ENCODE data around the gene CRYBG2. TPM values are rescaled to one million over a fixed set of nuclear protein-coding genes. Genes with fewer than 3 reads are reported as not detected.

CRYBG2 gene
- total and polyA plus RNA-seq, 2 of the 13 experiments (the other 11 are each of a cell fraction or from before 2014, with no cell fraction given) = 1.3 to 2.9 TPM

DNA sequence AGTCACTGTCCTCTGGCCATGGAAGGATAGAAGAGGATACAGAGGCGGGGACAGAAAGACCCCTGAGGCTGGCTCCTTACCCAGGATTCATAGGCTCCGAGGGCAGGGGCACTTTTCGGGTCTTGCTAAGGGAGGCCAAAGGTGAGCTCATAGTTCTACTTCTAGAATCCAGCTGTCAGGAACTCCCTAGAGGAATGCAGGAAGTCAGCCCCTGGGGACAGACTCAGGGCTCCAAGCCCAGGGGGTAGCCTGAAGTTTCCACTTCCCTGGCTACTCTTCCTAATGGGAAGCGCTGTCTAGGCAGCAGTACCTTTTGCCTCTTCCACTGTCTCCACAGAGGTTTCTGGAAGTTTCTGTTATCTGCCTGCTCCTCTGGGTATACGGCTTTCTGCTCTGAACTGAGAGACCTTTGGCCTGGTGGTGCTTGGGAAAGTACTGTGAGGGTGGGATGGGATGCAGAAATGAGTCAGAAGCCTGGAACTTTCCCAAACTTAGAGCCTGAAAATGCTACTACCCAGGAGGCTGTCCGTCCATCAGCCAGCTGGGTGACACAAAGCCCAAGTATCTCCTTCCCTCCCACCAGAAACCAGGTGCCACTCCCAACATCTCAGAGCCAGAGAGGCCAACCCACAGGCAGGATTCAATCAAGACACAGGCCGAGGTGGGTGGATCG, 51.1 kb downstream of the CRYBG2 start:
- BruUV-seq (replicated peaks) = no TSS peak
- ChIA-PET CTCF (ENCODE audit: low intra/inter-chr PET ratio, low total read pairs) (no interaction called here), POLR2A (no interaction called here)
- no peaks in the 10 kb centered on the region for H3K79me2 ChIP-seq (ENCODE audit: insufficient read depth, low read length)
- 83% methylated on average over 5 of the region's 8 CpGs for WGBS (ENCODE audit: low lambda C conversion rate)
- H4K20me1 ChIP-seq (ENCODE audit: insufficient read depth, low read length) = no peaks in the 10 kb centered on the region
- DNase-seq (ENCODE audit: low spot score) (no peak), FAIRE-seq (no peak), ATAC-seq (no peak)
- in situ Hi-C loops (cut with HindIII; ENCODE audit: extremely low pct_ligation_motif_present, low pct_unique_long_range_greater_than_20kb) = no loop called here
- no peaks in the 10 kb centered on the region for H3K9me3 ChIP-seq (ENCODE audit: low read length)
- H3K27me3 ChIP-seq (ENCODE audit: control insufficient read depth in 1 of 2, insufficient read depth in 2 of 2, low read length in 2 of 2) = no peaks in the 10 kb centered on the region; a peak in 1 of 5 replicates
- H3K27ac ChIP-seq (ENCODE audit: extremely low read length, insufficient read depth, low read length) = no peak overlapping the region
- peak overlapping the region; percentile 9; the same call in 1 of the 2 replicates for H3K9ac ChIP-seq (ENCODE audit: insufficient read depth, low read depth, low read length)
- no peak overlapping the region for H2AFZ ChIP-seq (ENCODE audit: low read length)
- intact Hi-C loops (cut with micrococcal nuclease; ENCODE audit: unreplicated experiment) = no loop called here
- H3K4me1 ChIP-seq (ENCODE audit: insufficient read depth, low read length) = peaks cover 31% of the 10 kb centered on the region
- no peak for TF ChIP-seq PHF8 (CRISPR knock-in tag; IDR thresholded peaks at IDR 0.05)
- TF ChIP-seq ZUFSP (CRISPR knock-in tag; IDR thresholded peaks at IDR 0.05; ENCODE audit: borderline replicate concordance) = no peak
- no peak for TF ChIP-seq ZNF580 (CRISPR knock-in tag; IDR thresholded peaks at IDR 0.05; ENCODE audit: borderline replicate concordance, low read depth)
- no peak for TF ChIP-seq MED8 (CRISPR knock-in tag; IDR thresholded peaks at IDR 0.05; ENCODE audit: insufficient replicate concordance)
- TF ChIP-seq ZNF563 (CRISPR knock-in tag; IDR thresholded peaks at IDR 0.05) = no peak
- TF ChIP-seq, protein P1, sequence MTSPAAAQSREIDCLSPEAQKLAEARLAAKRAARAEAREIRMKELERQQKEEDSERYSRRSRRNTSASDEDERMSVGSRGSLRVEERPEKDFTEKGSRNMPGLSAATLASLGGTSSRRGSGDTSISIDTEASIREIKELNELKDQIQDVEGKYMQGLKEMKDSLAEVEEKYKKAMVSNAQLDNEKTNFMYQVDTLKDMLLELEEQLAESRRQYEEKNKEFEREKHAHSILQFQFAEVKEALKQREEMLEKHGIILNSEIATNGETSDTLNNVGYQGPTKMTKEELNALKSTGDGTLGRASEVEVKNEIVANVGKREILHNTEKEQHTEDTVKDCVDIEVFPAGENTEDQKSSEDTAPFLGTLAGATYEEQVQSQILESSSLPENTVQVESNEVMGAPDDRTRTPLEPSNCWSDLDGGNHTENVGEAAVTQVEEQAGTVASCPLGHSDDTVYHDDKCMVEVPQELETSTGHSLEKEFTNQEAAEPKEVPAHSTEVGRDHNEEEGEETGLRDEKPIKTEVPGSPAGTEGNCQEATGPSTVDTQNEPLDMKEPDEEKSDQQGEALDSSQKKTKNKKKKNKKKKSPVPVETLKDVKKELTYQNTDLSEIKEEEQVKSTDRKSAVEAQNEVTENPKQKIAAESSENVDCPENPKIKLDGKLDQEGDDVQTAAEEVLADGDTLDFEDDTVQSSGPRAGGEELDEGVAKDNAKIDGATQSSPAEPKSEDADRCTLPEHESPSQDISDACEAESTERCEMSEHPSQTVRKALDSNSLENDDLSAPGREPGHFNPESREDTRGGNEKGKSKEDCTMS (CRISPR knock-in tag; conservative IDR thresholded peaks at IDR 0.05) = no peak
- no peak for TF ChIP-seq ZNF737 (CRISPR knock-in tag; IDR thresholded peaks at IDR 0.05; ENCODE audit: borderline replicate concordance)
- TF ChIP-seq RERE (CRISPR knock-in tag; IDR thresholded peaks at IDR 0.05; ENCODE audit: low read depth) = no peak
- TF ChIP-seq YEATS4 (CRISPR knock-in tag; IDR thresholded peaks at IDR 0.05; ENCODE audit: borderline replicate concordance) = no peak
- H3K36me3 ChIP-seq (replicated peaks in 1 of 2; ENCODE audit: control insufficient read depth in 1 of 2, insufficient read depth in 2 of 2, low read length in 2 of 2) = no peaks in the 10 kb centered on the region; a peak in 1 of 5 replicates
- H3K4me3 ChIP-seq (replicated peaks in 1 of 3; ENCODE audit: insufficient read depth in 1 of 3, low read depth in 2 of 3, low read length in 3 of 3) = no peak overlapping the region
- no peak overlapping the region for H3K4me2 ChIP-seq (ENCODE audit: low read depth, low read length)
